NCI-H2107 treated with DMSO at 0.1 percent for 48 hours (cell line): ENCODE data around the gene IL4I1.

Source experiments
- DNase-seq: peaks from one replicate; lab custom pipeline; 2025; ENCODE audit not compliant: unreplicated experiment; lab: John Stamatoyannopoulos, UW

The IL4I1 gene

GRCh38 chr19:49880162-49880869, 16.4 kb downstream of the IL4I1 start:
- no peak for DNase-seq

GRCh38 chr19:49879243-49879963, 17.3 kb downstream of the IL4I1 start:
- no peak for DNase-seq

GRCh38 chr19:49878744-49879070, 18.0 kb downstream of the IL4I1 start:
- no peak for DNase-seq

GRCh38 chr19:49877879-49878743, 18.6 kb downstream of the IL4I1 start:
- DNase-seq: peak; percentile 84

- DNase-seq: peak; percentile 99
Measured at GRCh38 chr19:49877020-49877878, 19.4 kb downstream of the IL4I1 start, which contains the start of the genes AKT1S1 and TBC1D17. Gene AKT1S1, minus strand, starts transcription at chr19:49877355. Its CDS starts 4,060 bp downstream, at chr19:49873295. Gene TBC1D17, plus strand, starts transcription at chr19:49877702. Its CDS starts 22 bp downstream, at chr19:49877724.

- DNase-seq: peak; percentile 95
Measured at GRCh38 chr19:49876422-49877019, 20.2 kb downstream of the IL4I1 start.

- no peak for DNase-seq
Measured at GRCh38 chr19:49875857-49876421, 20.7 kb downstream of the IL4I1 start.

- DNase-seq: no peak
Measured at GRCh38 chr19:49875177-49875576, 21.5 kb downstream of the IL4I1 start.

- no peak for DNase-seq
Measured at GRCh38 chr19:49874503-49875157, 22.1 kb downstream of the IL4I1 start.

GRCh38 chr19:49873834-49874233, 22.9 kb downstream of the IL4I1 start:
- no peak for DNase-seq

GRCh38 chr19:49873129-49873521, 23.6 kb downstream of the IL4I1 start:
- no peak for DNase-seq

- no peak for DNase-seq
Measured at GRCh38 chr19:49872245-49873128, 24.2 kb downstream of the IL4I1 start.

- no peak for DNase-seq
Measured at GRCh38 chr19:49871349-49871985, 25.2 kb downstream of the IL4I1 start.

- DNase-seq: no peak
Measured at GRCh38 chr19:49870309-49870901, 26.3 kb downstream of the IL4I1 start.

- DNase-seq: peak; percentile 99
Measured at GRCh38 chr19:49869484-49870308, 27.0 kb downstream of the IL4I1 start.

- no peak for DNase-seq
Measured at GRCh38 chr19:49869009-49869483, 27.6 kb downstream of the IL4I1 start.
